ENCODE data around the gene CFAP141. TPM values are rescaled to one million over a fixed set of nuclear protein-coding genes. Genes with fewer than 3 reads are reported as not detected.
A peak's percentile ranks its signal among the peaks of the same experiment; 100 is the strongest.
"Not testable (repeated sequence)": the region's sequence is repeated elsewhere in the genome, so short reads cannot be mapped to it uniquely, and the experiment has no call there.

The CFAP141 gene
- total and polyA plus RNA-seq, 4 donors: not detected

DNA sequence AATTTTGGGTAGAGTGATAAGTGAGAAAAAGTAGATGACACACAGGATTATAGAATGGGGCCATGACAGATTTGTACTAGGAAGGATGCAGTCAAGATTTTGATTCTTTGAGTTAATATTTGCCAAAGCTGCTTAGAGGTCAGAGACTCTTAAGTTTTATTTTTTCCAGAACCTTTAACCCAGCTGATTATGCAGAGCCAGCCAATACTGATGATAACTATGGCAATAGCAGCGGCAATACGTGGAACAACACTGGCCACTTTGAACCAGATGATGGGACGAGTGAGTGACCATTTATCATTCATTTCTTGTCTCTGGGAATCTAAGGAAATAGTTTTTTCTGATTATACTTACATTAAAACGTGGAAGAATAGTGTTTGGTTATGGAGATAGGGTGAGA is 30.7 kb upstream of the CFAP141 start:
- Histone ChIP-seq H3K4me3 (ENCODE audit: low read depth in 1 of 3, low read length in 3 of 3) (no peak overlapping the region), H3K9ac (ENCODE audit: low read depth in 1 of 2, low read length in 2 of 2) (no peak overlapping the region), H3K9me3 (ENCODE audit: control insufficient read depth in 4 of 4, low read length in 3 of 4) (no peaks in the 10 kb centered on the region), H3K4me1 (ENCODE audit: control insufficient read depth in 4 of 4, insufficient read depth in 4 of 4, low read length in 3 of 4) (peaks cover 11 to 32% (median 23%) of the 10 kb centered on the region in 4 donors), H3K27me3 (ENCODE audit: control insufficient read depth in 4 of 4, insufficient read depth in 4 of 4, low read length in 3 of 4) (no peaks in the 10 kb centered on the region), H3K36me3 (ENCODE audit: control insufficient read depth in 4 of 4, insufficient read depth in 3 of 4, low read depth in 1 of 4, low read length in 3 of 4) (peaks cover 12 to 51% (median 34%) of the 10 kb centered on the region in 4 donors), H3K27ac (ENCODE audit: low read depth in 1 of 2, low read length in 2 of 2) (peak overlapping the region in 1 of 2 donors; percentile 46)
- DNase-seq (ENCODE audit: low spot score): no peak
- TF ChIP-seq HNF4G (IDR thresholded peaks at IDR 0.05) (no peak), NR2F2 (IDR thresholded peaks at IDR 0.05) (no peak), TAF1 (conservative IDR thresholded peaks at IDR 0.05) (no peak), GABPA (IDR thresholded peaks at IDR 0.05 in 1 of 2, conservative IDR thresholded peaks at IDR 0.05 in 1 of 2) (no peak), JUND (IDR thresholded peaks at IDR 0.05) (no peak), RAD21 (IDR thresholded peaks at IDR 0.05) (no peak), RXRA (IDR thresholded peaks at IDR 0.05) (no peak), YY1 (IDR thresholded peaks at IDR 0.05) (no peak), REST (IDR thresholded peaks at IDR 0.05) (no peak), ZBTB33 (IDR thresholded peaks at IDR 0.05) (no peak), FOXA2 (IDR thresholded peaks at IDR 0.05) (no peak), HNF4A (conservative IDR thresholded peaks at IDR 0.05) (no peak), CTCF (IDR thresholded peaks at IDR 0.05; ENCODE audit: low read depth, low read length, missing input control) (no peak), FOXA1 (IDR thresholded peaks at IDR 0.05) (no peak), EGR1 (IDR thresholded peaks at IDR 0.05; ENCODE audit: low read depth in 2 of 2) (no peak), SP1 (IDR thresholded peaks at IDR 0.05) (no peak)
- TF ChIP-seq, protein P1, sequence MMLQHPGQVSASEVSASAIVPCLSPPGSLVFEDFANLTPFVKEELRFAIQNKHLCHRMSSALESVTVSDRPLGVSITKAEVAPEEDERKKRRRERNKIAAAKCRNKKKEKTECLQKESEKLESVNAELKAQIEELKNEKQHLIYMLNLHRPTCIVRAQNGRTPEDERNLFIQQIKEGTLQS (IDR thresholded peaks at IDR 0.05): no peak
- TF ChIP-seq, protein P2, sequence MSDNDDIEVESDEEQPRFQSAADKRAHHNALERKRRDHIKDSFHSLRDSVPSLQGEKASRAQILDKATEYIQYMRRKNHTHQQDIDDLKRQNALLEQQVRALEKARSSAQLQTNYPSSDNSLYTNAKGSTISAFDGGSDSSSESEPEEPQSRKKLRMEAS (IDR thresholded peaks at IDR 0.05): no peak
- WGBS: 39% methylated on average over 4 of the region's 4 CpGs

DNA sequence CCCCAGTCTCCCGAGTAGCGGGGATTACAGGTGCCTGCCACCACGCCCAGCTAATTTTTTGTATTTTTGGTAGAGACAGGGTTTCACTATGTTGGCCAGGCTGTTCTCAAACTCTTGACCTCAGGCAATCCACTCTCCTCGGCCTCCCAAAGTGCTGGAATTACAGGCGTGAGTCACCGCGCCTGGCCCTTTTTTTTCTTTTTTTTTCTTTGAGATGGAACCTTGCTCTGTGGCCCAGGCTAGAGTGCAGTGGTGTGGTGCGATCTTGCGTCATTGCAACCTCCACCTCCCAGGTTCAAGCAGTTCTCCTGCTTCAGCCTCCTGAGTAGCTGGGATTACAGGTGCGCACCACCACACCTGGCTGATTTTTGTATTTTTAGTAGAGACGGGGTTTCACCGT is 27.0 kb upstream of the CFAP141 start:
- H3K4me3 ChIP-seq (ENCODE audit: low read depth in 1 of 3, low read length in 3 of 3); H3K9ac ChIP-seq (ENCODE audit: low read depth in 1 of 2, low read length in 2 of 2); H3K9me3 ChIP-seq (ENCODE audit: control insufficient read depth in 4 of 4, low read length in 3 of 4); H3K27me3 ChIP-seq (ENCODE audit: control insufficient read depth in 4 of 4, insufficient read depth in 4 of 4, low read length in 3 of 4); H3K27ac ChIP-seq (ENCODE audit: low read depth in 1 of 2, low read length in 2 of 2); DNase-seq (ENCODE audit: low spot score): not testable (repeated sequence)
- H3K36me3 ChIP-seq (ENCODE audit: control insufficient read depth in 4 of 4, insufficient read depth in 3 of 4, low read depth in 1 of 4, low read length in 3 of 4): peaks cover 23 to 66% (median 41%) of the 10 kb centered on the region in 4 donors
- peaks cover 10 to 28% (median 19%) of the 10 kb centered on the region in 4 donors for H3K4me1 ChIP-seq (ENCODE audit: control insufficient read depth in 4 of 4, insufficient read depth in 4 of 4, low read length in 3 of 4)
- 97% methylated on average over 12 of the region's 12 CpGs for WGBS

- H3K9me3 ChIP-seq (ENCODE audit: control insufficient read depth in 4 of 4, low read length in 3 of 4); H3K4me1 ChIP-seq (ENCODE audit: control insufficient read depth in 4 of 4, insufficient read depth in 4 of 4, low read length in 3 of 4); H3K9ac ChIP-seq (ENCODE audit: low read depth in 1 of 2, low read length in 2 of 2); H3K27ac ChIP-seq (ENCODE audit: low read depth in 1 of 2, low read length in 2 of 2); DNase-seq (ENCODE audit: low spot score); H3K27me3 ChIP-seq (ENCODE audit: control insufficient read depth in 4 of 4, insufficient read depth in 4 of 4, low read length in 3 of 4); H3K4me3 ChIP-seq (ENCODE audit: low read depth in 1 of 3, low read length in 3 of 3): not testable (repeated sequence)
- 100% methylated on average over 3 of the region's 3 CpGs for whole genome bisulfite sequencing
- H3K36me3 ChIP-seq (ENCODE audit: control insufficient read depth in 4 of 4, insufficient read depth in 3 of 4, low read depth in 1 of 4, low read length in 3 of 4): peaks cover 22 to 72% (median 50%) of the 10 kb centered on the region in 4 donors
These were observed 25.0 kb upstream of the CFAP141 start for GRCh38 chr1:154231112-154231511.
